Measurements from ENCODE around the gene MAG.

Gene MAG

GRCh38 chr19:35347930-35348298, 56.0 kb downstream of the MAG start:
- no peak for TF ChIP-seq CTCF (IDR thresholded peaks at IDR 0.05; ENCODE audit: low read depth, low read length)
- no peak for DNase-seq (ENCODE audit: low read depth in 2 of 2)
- no peak overlapping the region for H3K4me3 ChIP-seq (replicated peaks in 1 of 2; ENCODE audit: low read depth in 2 of 2, low read length in 2 of 2)

GRCh38 chr19:35348911-35349611, 57.1 kb downstream of the MAG start:
- no peak overlapping the region for H3K4me3 ChIP-seq (replicated peaks in 1 of 2; ENCODE audit: low read depth in 2 of 2, low read length in 2 of 2)
- no peak for DNase-seq (ENCODE audit: low read depth in 2 of 2)
- no peak for TF ChIP-seq CTCF (IDR thresholded peaks at IDR 0.05; ENCODE audit: low read depth, low read length)

GRCh38 chr19:35349614-35350521, 57.9 kb downstream of the MAG start:
- no peak for DNase-seq (ENCODE audit: low read depth in 2 of 2)
- TF ChIP-seq CTCF (IDR thresholded peaks at IDR 0.05; ENCODE audit: low read depth, low read length) = no peak
- H3K4me3 ChIP-seq (replicated peaks in 1 of 2; ENCODE audit: low read depth in 2 of 2, low read length in 2 of 2) = no peak overlapping the region

GRCh38 chr19:35350591-35350990, 58.6 kb downstream of the MAG start:
- no peak for TF ChIP-seq CTCF (IDR thresholded peaks at IDR 0.05; ENCODE audit: low read depth, low read length)
- no peak for DNase-seq (ENCODE audit: low read depth in 2 of 2)
- H3K4me3 ChIP-seq (replicated peaks in 1 of 2; ENCODE audit: low read depth in 2 of 2, low read length in 2 of 2) = no peak overlapping the region

GRCh38 chr19:35351411-35352176, 59.6 kb downstream of the MAG start:
- no peak for TF ChIP-seq CTCF (IDR thresholded peaks at IDR 0.05; ENCODE audit: low read depth, low read length)
- DNase-seq (ENCODE audit: low read depth in 2 of 2) = no peak
- no peak overlapping the region for H3K4me3 ChIP-seq (replicated peaks in 1 of 2; ENCODE audit: low read depth in 2 of 2, low read length in 2 of 2)

- no peak for DNase-seq (ENCODE audit: low read depth in 2 of 2)
- no peak overlapping the region for H3K4me3 ChIP-seq (replicated peaks in 1 of 2; ENCODE audit: low read depth in 2 of 2, low read length in 2 of 2)
- no peak for TF ChIP-seq CTCF (IDR thresholded peaks at IDR 0.05; ENCODE audit: low read depth, low read length)
These were observed 60.2 kb downstream of the MAG start for GRCh38 chr19:35352177-35352447.

Data from cardiac fibroblast (primary cell).